B cell (primary cell): Measurements from ENCODE around the gene RAI1. TPM values are rescaled to one million over a fixed set of nuclear protein-coding genes. Genes with fewer than 3 reads are reported as not detected.
"Not testable (repeated sequence)": the region's sequence is repeated elsewhere in the genome, so short reads cannot be mapped to it uniquely, and the experiment has no call there.

Source experiments
- ATAC-seq: fragments of 200-7000 bp; cut with Tn5 transposase; one replicate; pipeline ENCODE4 v1.10.0; 2021; ENCODE audit warnings: low read depth, mild to moderate bottlenecking, moderate number of reproducible peaks, moderate library complexity
- CTCF ChIA-PET: fragments of 350-600 bp; sonication (Branson Sonifier 250); formaldehyde crosslinking; loops from one replicate; lab custom pipeline; 2021; ENCODE audit warnings: antibody characterized with exemption, inconsistent platforms; lab: Charles Lee
- POLR2A ChIA-PET: fragments of 350-600 bp; sonication (Branson Sonifier 250); formaldehyde crosslinking; loops from one replicate; lab custom pipeline; 2021; ENCODE audit warnings: antibody characterized with exemption; lab: Charles Lee
- DNase-seq: peaks from one replicate; pipeline ENCODE4 v3.0.0; 2013
- H2AFZ ChIP-seq: 2 replicates; pipeline ENCODE4 v1.6.1; 2012; ENCODE audit warnings: mild to moderate bottlenecking, low read depth, low read length; ENCODE audit not compliant: insufficient read depth, poor library complexity, severe bottlenecking
- H3K27ac ChIP-seq, 2 donors: 1 replicate in 1 of 2; 2 replicates in 1 of 2; pipeline ENCODE4 v1.5.1; 2012 to 2013; ENCODE audit warnings: low read length in 2 of 2, mild to moderate bottlenecking in 2 of 2, moderate library complexity in 1 of 2
- H3K27me3 ChIP-seq, 4 experiments: fragments of 200-600 bp in 1 of 4; sonication (generic) in 1 of 4; replicated peaks in 1 of 4; 1 replicate in 2 of 4; 2 replicates in 2 of 4; pipeline versions ENCODE4 v1.6.1 to v1.7.0; 2013 to 2016; ENCODE audit warnings: low read length in 3 of 4, mild to moderate bottlenecking in 2 of 4, mixed read lengths in 1 of 4, moderate library complexity in 1 of 4; ENCODE audit not compliant: insufficient read depth in 4 of 4, control insufficient read depth in 3 of 4; ENCODE audit errors: control extremely low read depth in 1 of 4
- H3K36me3 ChIP-seq, 2 experiments: replicated peaks in 1 of 2; 1 replicate in 1 of 2; 2 replicates in 1 of 2; pipeline versions ENCODE4 v1.6.1 to v1.7.1; 2013; ENCODE audit warnings: low read length in 1 of 2; ENCODE audit not compliant: insufficient read depth in 2 of 2, control insufficient read depth in 1 of 2; ENCODE audit errors: control extremely low read depth in 1 of 2, extremely low read depth in 1 of 2
- H3K4me1 ChIP-seq, 2 donors: fragments of 200-600 bp in 1 of 2; sonication (generic) in 1 of 2; 1 replicate in 1 of 2; 2 replicates in 1 of 2; pipeline versions ENCODE4 v1.5.1 to v1.6.1; 2013 to 2017; ENCODE audit warnings: low read length in 2 of 2; ENCODE audit not compliant: control insufficient read depth in 2 of 2, insufficient read depth in 2 of 2
- H3K4me2 ChIP-seq: replicated peaks from 2 replicates; pipeline ENCODE3; 2012; ENCODE audit warnings: mild to moderate bottlenecking, low read depth, low read length; ENCODE audit not compliant: poor library complexity, severe bottlenecking
- H3K4me3 ChIP-seq, 5 experiments: fragments of 200-600 bp in 1 of 5; sonication (generic) in 1 of 5; 1 replicate in 3 of 5; 2 replicates in 2 of 5; pipeline versions ENCODE4 v1.5.1 to v1.7.0; 2011 to 2016; ENCODE audit warnings: low read length in 4 of 5, mild to moderate bottlenecking in 4 of 5, low read depth in 2 of 5, control low read depth in 1 of 5, moderate library complexity in 1 of 5; ENCODE audit not compliant: insufficient read depth in 1 of 5; ENCODE audit errors: control extremely low read depth in 1 of 5, extremely low read depth in 1 of 5
- H3K79me2 ChIP-seq: fragments of 200-600 bp; sonication (generic); one replicate; pipeline ENCODE4 v1.6.0; 2016; ENCODE audit warnings: low read length; ENCODE audit not compliant: control insufficient read depth, insufficient read depth
- H3K9ac ChIP-seq: fragments of 200-600 bp; sonication (generic); 2 replicates; pipeline ENCODE4 v1.6.1; 2017; ENCODE audit warnings: mild to moderate bottlenecking, low read length, moderate library complexity
- H3K9me3 ChIP-seq, 3 donors: one replicate each; pipeline versions ENCODE4 v1.6.1 to v1.7.1; 2013; ENCODE audit warnings: low read length in 2 of 3; ENCODE audit not compliant: control insufficient read depth in 2 of 3, insufficient read depth in 1 of 3; ENCODE audit errors: control extremely low read depth in 1 of 3
- H4K20me1 ChIP-seq: 2 replicates; pipeline ENCODE4 v1.6.0; 2012; ENCODE audit warnings: mild to moderate bottlenecking, low read length; ENCODE audit not compliant: insufficient read depth, control insufficient read depth, poor library complexity, severe bottlenecking
- H3K27ac Mint-ChIP-seq: one replicate; pipeline ENCODE4 v1.8.0; 2021; ENCODE audit warnings: mixed read lengths
- H3K27me3 Mint-ChIP-seq: one replicate; pipeline ENCODE4 v1.8.0; 2021; ENCODE audit warnings: mixed read lengths
- H3K4me1 Mint-ChIP-seq: one replicate; pipeline ENCODE4 v1.8.0; 2021; ENCODE audit warnings: mixed read lengths
- H3K4me3 Mint-ChIP-seq: one replicate; pipeline ENCODE4 v1.8.0; 2021; ENCODE audit warnings: mixed read lengths
- H3K9me3 Mint-ChIP-seq: one replicate; pipeline ENCODE4 v1.8.0; 2022; ENCODE audit warnings: mixed read lengths; ENCODE audit not compliant: insufficient read depth
- CTCF ChIP-seq: fragments of 200-600 bp; IDR thresholded peaks from one replicate; pipeline ENCODE4 v1.8.0; 2022; ENCODE audit warnings: antibody characterized with exemption, mild to moderate bottlenecking
- EZH2 ChIP-seq: IDR thresholded peaks from 2 replicates; pipeline ENCODE4 v1.6.1; 2012; ENCODE audit warnings: borderline replicate concordance, low read depth, mild to moderate bottlenecking, moderate library complexity, low read length; ENCODE audit not compliant: insufficient read depth, poor library complexity, severe bottlenecking
- WGBS: methylation state at CpG from one replicate; pipeline ENCODE4 v1.1.5; 2013; ENCODE audit warnings: missing lambda C conversion rate; ENCODE audit not compliant: insufficient coverage; 5-methylcytosine and 5-hydroxymethylcytosine counted together
- intact Hi-C: fragments of 100-400 bp; cut with micrococcal nuclease; formaldehyde crosslinking; loops from one replicate; pipeline ENCODE4 v1.10.0; 2022
- polyA plus RNA-seq: library from polyadenylated mRNA; depleted of rRNA; stranded (reverse); fragments of >200 nt; gene quantifications from 2 replicates; pipeline ENCODE4 v1.2.3, GENCODE V29; 2012
- total RNA-seq, 2 donors: library from RNA; stranded (reverse); fragments of 120-200 nt in 1 of 2; gene quantifications; 1 replicate in 1 of 2; 2 replicates in 1 of 2; pipeline versions ENCODE4 v1.2.3 to v1.2.4, GENCODE V29; 2013 to 2022

RAI1 gene
- total and polyA plus RNA-seq, 2 donors (not counting 1 experiment from before 2014, with no cell fraction given) = 4.7 to 34.0 TPM

GRCh38 chr17:17633310-17633709 is 47.9 kb upstream of the RAI1 start:
- no peaks in the 10 kb centered on the region for H3K36me3 ChIP-seq
- CTCF ChIA-PET = interaction anchor here (2.3 kb wide), 1 partner anchor 9 kb away, joined by 19 read pairs; no protein-coding TSS in a partner anchor
- DNase-seq = no peak
- Mint-ChIP-seq H3K4me1 (peaks cover 9% of the 10 kb centered on the region), H3K27me3 (peaks cover 6% of the 10 kb centered on the region), H3K9me3 (peaks cover 3% of the 10 kb centered on the region), H3K4me3 (no peak overlapping the region), H3K27ac (no peak overlapping the region)
- H3K27me3 ChIP-seq = no peaks in the 10 kb centered on the region
- peaks cover 4 to 7% of the 10 kb centered on the region in 2 donors for H3K4me1 ChIP-seq
- no peak overlapping the region for H3K4me2 ChIP-seq
- H2AFZ ChIP-seq = no peak overlapping the region
- H3K79me2 ChIP-seq = no peaks in the 10 kb centered on the region
- ATAC-seq = no peak
- 96% methylated on average over 5 of the region's 6 CpGs for WGBS
- H3K9me3 ChIP-seq = peaks cover 0 to 24% (median 4%) of the 10 kb centered on the region in 3 donors
- H4K20me1 ChIP-seq = no peaks in the 10 kb centered on the region
- no peak overlapping the region for H3K4me3 ChIP-seq
- no peak for TF ChIP-seq CTCF
- TF ChIP-seq EZH2 = no peak
- POLR2A ChIA-PET = no interaction called here
- intact Hi-C loops = no loop called here
- H3K27ac ChIP-seq = no peak overlapping the region
- H3K9ac ChIP-seq = no peak overlapping the region

- Histone ChIP-seq H4K20me1 (no peaks in the 10 kb centered on the region), H3K9me3 (peaks cover 0 to 20% (median 4%) of the 10 kb centered on the region in 3 donors), H3K27me3 (no peaks in the 10 kb centered on the region), H3K9ac (no peak overlapping the region), H3K36me3 (no peaks in the 10 kb centered on the region), H3K27ac (no peak overlapping the region), H3K4me2 (no peak overlapping the region), H2AFZ (no peak overlapping the region), H3K4me1 (no peaks in the 10 kb centered on the region), H3K4me3 (no peak overlapping the region), H3K79me2 (no peaks in the 10 kb centered on the region)
- Mint-ChIP-seq H3K4me1 (peaks cover 2% of the 10 kb centered on the region), H3K27ac (no peak overlapping the region), H3K4me3 (no peak overlapping the region), H3K27me3 (peaks cover 8% of the 10 kb centered on the region), H3K9me3 (peaks cover 3% of the 10 kb centered on the region)
- TF ChIP-seq EZH2 (no peak), CTCF (no peak)
- POLR2A ChIA-PET = no interaction called here
- intact Hi-C loops = no loop called here
- DNase-seq = no peak
- WGBS = 79% methylated on average over 5 of the region's 5 CpGs
- CTCF ChIA-PET = interaction anchor here (1.4 kb wide), 1 partner anchor 138 kb away, joined by 5 read pairs; no protein-coding TSS in a partner anchor
- no peak for ATAC-seq
Measured at GRCh38 chr17:17635126-17635525, 46.1 kb upstream of the RAI1 start.

- H3K79me2 ChIP-seq, H3K4me3 Mint-ChIP-seq, H3K9me3 Mint-ChIP-seq, H2AFZ ChIP-seq, H3K4me1 ChIP-seq, intact Hi-C loops, H4K20me1 ChIP-seq, H3K27me3 ChIP-seq, H3K27ac ChIP-seq, H3K9ac ChIP-seq, H3K27ac Mint-ChIP-seq, H3K27me3 Mint-ChIP-seq, DNase-seq, H3K36me3 ChIP-seq, H3K4me3 ChIP-seq, ATAC-seq, H3K4me1 Mint-ChIP-seq, H3K4me2 ChIP-seq: not testable (repeated sequence)
- POLR2A ChIA-PET = interaction anchor here (0.7 kb wide), 1 partner anchor 335 kb away, joined by 3 read pairs; no protein-coding TSS in a partner anchor
- CTCF ChIA-PET = interaction anchor here (1.4 kb wide), 1 partner anchor 139 kb away, joined by 5 read pairs; no protein-coding TSS in a partner anchor
- peaks cover 0 to 20% (median 4%) of the 10 kb centered on the region in 3 donors for H3K9me3 ChIP-seq
- 43% methylated on average over 1 of the region's 15 CpGs for whole genome bisulfite sequencing
Measured at GRCh38 chr17:17635537-17636271, 45.6 kb upstream of the RAI1 start.
